NCI-H146 treated with DMSO at 0.1 percent for 48 hours (cell line): ENCODE results near the gene PABPN1L.
"Not testable (repeated sequence)": the region's sequence is repeated elsewhere in the genome, so short reads cannot be mapped to it uniquely, and the experiment has no call there.

Experiments
- DNase-seq: peaks from one replicate; lab custom pipeline; 2025; ENCODE audit not compliant: unreplicated experiment; lab: John Stamatoyannopoulos, UW

PABPN1L gene

GRCh38 chr16:88833086-88833485 lies 33.4 kb downstream of the PABPN1L start:
- no peak for DNase-seq

DNA sequence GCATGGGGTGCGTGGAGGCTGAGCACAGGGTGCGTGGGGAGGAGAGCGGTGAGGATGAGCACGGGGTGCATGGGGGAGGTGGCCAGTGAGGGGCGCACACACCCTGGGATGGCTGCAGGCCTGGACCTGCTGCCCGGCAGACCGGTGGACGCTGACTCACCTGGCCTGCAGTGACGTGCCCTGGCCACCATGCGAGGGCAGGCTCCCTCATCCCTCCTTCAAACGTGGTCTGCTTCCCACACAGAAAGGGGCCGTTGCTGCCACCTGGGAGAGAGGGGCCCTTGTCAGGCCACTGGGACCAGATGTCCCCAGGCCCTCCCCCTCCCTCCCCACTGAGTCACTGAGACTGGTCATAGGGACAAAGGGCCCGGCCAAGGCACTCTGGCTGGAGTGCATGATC lies 34.6 kb downstream of the PABPN1L start:
- no peak for DNase-seq

DNA sequence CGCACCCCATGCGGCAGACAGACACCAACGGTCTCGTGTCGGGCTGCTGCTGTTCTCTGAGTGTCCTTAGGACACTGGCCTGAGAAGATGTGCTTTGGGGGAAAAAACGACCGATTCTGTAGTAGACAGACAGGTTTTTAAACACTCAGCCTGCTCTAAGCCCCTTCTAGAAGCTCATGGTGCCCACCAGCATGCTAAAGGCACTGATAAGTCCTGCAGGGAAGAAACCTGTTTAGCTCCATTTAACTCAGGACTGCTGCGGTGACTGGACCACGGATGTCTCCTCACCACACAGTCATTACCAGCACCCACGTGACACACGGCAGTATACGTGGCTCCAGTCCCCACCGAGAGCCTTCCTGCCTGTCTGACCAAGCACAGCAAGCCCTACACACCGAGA lies 35.7 kb downstream of the PABPN1L start:
- DNase-seq: no peak

GRCh38 chr16:88830258-88830657 lies 36.2 kb downstream of the PABPN1L start:
- DNase-seq: no peak

DNA sequence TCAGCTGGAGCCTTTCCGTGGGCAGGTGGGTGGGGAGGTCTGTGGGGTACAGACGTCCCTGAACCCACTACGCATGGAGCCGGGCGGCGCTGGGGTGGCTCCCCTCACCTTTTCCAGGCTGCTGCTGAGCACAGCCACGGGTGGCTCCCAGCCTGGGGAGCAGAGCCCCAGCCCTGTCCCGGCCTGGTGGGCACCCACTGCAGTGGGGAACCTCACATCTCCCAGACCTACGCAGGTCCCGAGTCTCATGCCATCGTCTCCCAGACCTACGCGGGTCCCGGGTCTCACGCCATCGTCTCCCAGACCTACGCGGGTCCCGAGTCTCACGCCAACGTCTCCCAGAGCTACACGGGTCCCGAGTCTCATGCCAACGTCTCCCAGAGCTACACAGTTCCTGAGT lies 37.7 kb downstream of the PABPN1L start:
- DNase-seq: no peak

GRCh38 chr16:88827727-88828126 lies 38.7 kb downstream of the PABPN1L start:
- DNase-seq: no peak

DNA sequence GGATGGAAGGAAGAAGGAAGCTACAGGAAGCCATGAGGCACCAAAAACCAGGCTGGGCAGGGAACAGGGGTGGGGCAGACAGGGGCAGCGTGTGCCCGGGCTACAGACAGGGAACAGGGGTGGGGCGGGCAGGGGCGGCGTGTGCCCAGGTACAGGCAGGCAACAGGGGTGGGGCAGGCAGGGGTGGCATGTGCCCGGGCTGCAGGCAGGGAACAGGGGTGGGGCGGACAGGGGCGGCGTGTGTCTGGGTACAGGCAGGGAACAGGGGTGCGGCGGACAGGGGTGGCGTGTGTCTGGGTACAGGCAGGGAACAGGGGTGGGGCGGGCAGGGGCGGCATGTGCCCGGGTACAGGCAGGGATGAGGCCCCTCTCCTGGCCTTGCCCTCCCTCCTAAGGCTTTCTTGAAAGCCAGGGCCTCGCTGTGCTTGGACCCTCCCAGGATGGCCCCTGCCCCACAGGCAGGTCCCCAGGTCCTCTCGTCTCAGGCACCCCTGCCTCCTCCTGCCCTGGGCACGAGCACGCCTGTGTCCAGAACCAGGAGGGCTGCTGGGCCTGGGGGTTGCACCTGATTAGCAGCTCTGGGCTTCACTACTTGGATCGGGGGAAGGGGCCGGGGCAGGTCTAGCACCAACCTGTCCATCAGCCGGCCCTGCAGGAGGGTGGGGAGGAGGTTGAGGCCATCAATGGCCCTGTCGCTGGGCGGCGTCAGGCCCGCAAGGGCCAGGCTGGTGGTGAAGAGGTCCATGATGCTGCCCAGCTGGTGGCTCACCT lies 40.2 kb downstream of the PABPN1L start:
- DNase-seq: no peak

- no peak for DNase-seq
These were observed 41.3 kb downstream of the PABPN1L start for GRCh38 chr16:88825146-88825545.

- no peak for DNase-seq
These were observed 42.0 kb downstream of the PABPN1L start for GRCh38 chr16:88824256-88825077.

DNA sequence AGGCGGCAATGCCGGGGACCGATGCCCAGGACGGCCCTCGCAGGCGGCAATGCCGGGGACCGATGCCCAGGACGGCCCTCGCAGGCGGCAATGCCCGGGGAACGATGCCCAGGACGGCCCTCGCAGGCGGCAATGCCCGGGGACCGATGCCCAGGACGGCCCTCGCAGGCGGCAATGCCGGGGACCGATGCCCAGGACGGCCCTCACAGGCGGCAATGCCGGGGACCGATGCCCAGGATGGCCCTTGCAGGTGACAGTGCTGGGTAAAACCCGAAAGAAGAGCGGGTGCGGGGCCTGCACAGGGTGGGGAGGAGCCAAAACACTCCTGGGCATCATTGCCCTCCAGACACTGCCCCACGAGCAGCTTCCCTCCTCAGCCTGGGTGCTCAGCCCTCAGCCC lies 42.8 kb downstream of the PABPN1L start:
- DNase-seq: not testable (repeated sequence)

- no peak for DNase-seq
These were observed 44.0 kb downstream of the PABPN1L start for GRCh38 chr16:88822281-88823040.

DNA sequence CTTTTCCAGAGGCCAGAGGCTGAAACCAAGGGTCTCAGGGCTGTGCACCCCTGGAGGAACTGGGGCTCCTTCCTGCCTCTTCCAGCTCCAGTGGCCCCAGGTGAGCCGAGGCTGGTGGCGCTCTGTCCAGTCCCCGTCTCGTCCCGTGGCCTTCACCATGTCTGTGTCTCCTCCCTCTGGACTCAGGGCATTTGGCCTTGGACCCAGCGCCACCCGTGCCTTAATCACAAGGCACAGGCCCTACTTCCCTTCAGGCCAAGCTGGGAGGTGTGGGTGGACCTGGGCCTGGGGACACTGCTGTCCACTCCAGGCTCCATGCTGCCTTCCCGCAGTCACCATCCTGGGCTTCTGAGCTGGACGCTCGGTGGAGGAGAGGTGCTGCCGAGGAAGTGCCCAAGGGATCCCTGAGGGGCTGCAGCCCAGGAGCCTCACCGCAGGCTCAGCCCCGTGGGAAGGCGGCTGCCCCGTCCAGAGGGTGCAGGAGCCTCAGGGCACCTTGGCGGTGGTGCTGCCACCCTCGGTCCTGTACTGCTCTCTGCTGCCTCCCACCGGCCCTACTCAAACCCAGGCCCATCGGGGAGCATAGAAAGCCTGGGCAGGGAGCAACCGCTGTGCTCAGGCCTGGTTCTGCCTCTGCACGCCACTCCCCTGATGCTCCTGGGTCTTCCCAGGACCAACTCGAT lies 45.2 kb downstream of the PABPN1L start:
- DNase-seq: no peak

- no peak for DNase-seq
These were observed 46.0 kb downstream of the PABPN1L start for GRCh38 chr16:88820385-88821025.

- no peak for DNase-seq
These were observed 47.3 kb downstream of the PABPN1L start for GRCh38 chr16:88819126-88819525.

DNA sequence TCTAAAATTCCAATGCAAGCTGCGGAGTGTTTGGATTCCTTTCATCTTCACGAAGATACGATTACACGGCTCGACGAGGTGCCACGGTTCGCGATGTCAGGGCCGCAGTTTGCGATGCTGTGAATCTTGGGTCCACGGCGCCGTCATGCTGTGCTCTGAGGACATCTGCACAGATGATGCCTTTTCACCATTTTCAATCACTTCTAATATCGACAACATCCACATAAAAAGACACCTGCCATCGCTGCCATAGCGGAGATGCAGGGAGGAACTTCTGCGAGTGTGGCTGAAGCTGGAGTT lies 47.9 kb downstream of the PABPN1L start:
- DNase-seq: no peak

DNA sequence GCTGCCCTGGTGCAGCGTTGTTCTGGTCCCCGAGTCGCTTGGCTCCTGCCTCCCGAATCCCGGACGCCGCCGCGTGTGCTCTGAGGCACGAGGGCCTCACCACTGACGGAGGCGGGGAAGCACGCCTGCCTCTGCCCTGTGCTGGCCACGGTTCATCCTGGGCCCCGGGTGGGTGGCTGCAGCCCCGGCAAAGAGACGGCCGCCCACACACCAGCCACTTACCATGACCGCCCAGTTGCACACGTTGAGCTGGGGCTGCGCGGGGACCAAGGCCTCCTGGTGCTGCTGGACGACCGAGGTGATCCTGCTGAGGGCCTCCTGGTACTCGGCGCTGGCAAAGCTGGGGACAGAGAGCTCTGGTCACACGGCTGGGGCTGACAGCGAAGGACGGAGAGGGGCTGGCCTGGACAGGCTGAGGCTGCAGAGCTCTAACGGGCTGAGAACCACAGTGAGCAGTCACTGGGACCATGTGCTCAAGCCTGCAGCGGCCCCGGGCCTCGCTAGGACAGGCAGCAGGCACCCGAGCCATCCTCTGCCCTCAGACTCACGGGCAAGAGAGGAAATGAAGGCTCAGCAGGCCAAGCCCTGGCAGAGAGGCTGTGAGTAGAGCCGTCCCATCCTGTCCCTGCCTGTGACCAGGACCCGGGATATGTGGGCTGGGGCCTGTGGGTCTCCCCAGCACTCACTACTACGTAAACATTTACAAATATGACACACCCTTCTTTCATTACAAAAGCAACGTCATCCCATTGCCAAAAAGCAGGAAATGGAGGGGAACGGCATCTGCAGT lies 48.5 kb downstream of the PABPN1L start:
- DNase-seq: no peak

DNA sequence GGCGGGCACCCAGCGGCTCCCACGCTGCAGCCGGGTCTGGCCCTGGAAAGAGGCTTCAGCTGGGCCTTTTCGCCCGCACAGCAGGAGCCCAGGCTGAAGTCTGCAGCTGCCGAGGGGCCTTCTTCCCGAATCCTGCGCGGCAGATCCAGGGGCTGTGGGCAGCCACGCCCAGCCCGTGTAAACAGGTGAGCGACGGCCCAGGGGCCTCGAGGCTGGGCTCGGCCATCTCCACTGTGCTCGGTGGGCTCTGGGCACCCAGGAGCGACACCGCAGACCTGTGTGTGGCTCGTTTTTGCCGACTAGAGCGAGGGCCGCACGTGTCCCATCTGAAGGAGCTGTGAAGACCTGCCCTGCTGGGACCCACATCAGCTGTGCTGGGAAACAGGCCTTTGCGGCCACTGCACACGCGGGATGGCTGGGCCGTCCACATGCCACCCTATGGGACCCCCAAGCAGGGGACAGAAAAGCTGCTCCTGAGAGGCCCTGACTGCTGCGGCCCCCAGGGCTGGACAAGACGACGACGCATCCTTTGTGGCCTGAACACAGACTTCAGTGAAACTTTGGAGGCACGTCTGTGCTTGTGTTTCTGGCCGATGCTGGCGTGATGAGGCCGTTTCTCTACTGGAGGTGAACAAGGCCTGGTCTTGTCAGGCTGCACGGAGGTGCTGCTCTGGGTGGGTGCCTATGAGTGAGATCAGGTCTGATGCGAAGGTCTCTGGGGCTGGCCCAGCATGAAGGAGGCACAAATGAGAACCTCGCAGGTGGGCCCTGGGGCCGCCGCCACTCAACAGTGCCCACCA lies 49.5 kb downstream of the PABPN1L start:
- DNase-seq: no peak

- DNase-seq: no peak
These were observed 50.4 kb downstream of the PABPN1L start for GRCh38 chr16:88815901-88816589.

DNA sequence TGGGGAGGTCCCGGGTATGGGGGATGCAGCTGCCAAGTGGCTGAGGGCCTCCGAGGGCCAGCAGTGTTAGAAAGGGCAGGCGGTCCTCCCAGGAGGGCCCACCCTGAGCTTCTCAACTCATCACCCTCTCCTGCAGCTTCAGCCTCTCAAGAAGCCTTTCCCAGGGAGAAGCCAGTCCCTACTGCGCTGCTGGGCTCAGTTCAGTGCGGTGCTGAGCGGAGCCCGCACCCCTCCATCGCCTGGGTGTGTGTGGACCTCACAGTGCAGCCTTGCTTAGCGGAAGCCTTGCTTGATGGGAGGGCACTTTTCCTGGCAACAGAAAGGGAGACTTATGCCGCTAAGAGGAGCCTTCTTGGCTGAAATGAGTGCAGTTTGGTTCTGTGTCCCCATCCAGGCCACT lies 51.2 kb downstream of the PABPN1L start:
- DNase-seq: no peak
